Aorta (tissue), 5 donors: ENCODE results near the gene HEPACAM2. TPM values are rescaled to one million over a fixed set of nuclear protein-coding genes. Genes with fewer than 3 reads are reported as not detected.

Experiments used
- ATAC-seq: fragments of 200-7000 bp; cut with Tn5 transposase; one replicate; pipeline ENCODE4 v1.9.1; 2022; ENCODE audit warnings: moderate library complexity; ENCODE audit not compliant: low FRiP score
- DNase-seq, 2 donors: peaks; one replicate each; pipeline ENCODE4 v3.0.0-alpha.2; 2020
- H3K27ac ChIP-seq, 2 donors: one replicate each; pipeline ENCODE4 v1.5.1; 2013; ENCODE audit warnings: low read length in 2 of 2, mild to moderate bottlenecking in 2 of 2, moderate library complexity in 2 of 2, control low read depth in 1 of 2, inconsistent platforms in 1 of 2, low read depth in 1 of 2
- H3K27me3 ChIP-seq, 2 donors: one replicate each; pipeline ENCODE4 v1.6.1; 2013; ENCODE audit warnings: control low read depth in 1 of 2, low read length in 1 of 2, mild to moderate bottlenecking in 1 of 2, moderate library complexity in 1 of 2; ENCODE audit not compliant: insufficient read depth in 2 of 2, control insufficient read depth in 1 of 2
- H3K36me3 ChIP-seq, 2 donors: one replicate each; pipeline ENCODE4 v1.6.1; 2013; ENCODE audit warnings: control low read depth in 1 of 2, low read length in 1 of 2, mild to moderate bottlenecking in 1 of 2; ENCODE audit not compliant: insufficient read depth in 2 of 2, control insufficient read depth in 1 of 2
- H3K4me1 ChIP-seq, 2 donors: one replicate each; pipeline ENCODE4 v1.6.1; 2013; ENCODE audit warnings: low read length in 2 of 2, control low read depth in 1 of 2, mild to moderate bottlenecking in 1 of 2, moderate library complexity in 1 of 2; ENCODE audit not compliant: insufficient read depth in 2 of 2, control insufficient read depth in 1 of 2
- H3K4me3 ChIP-seq, 2 donors: one replicate each; pipeline ENCODE4 v1.5.1; 2013; ENCODE audit warnings: low read length in 2 of 2, control low read depth in 1 of 2, mild to moderate bottlenecking in 1 of 2
- H3K9me3 ChIP-seq: one replicate; pipeline ENCODE4 v1.6.1; 2013; ENCODE audit warnings: mild to moderate bottlenecking, low read length; ENCODE audit not compliant: control insufficient read depth
- WGBS, 2 donors: extraction: QIAGEN DNeasy Blood & Tissue Kit; methylation state at CpG; one replicate each; pipeline ENCODE4 v1.1.7; 2013; 5-methylcytosine and 5-hydroxymethylcytosine counted together
- intact Hi-C, 2 donors: fragments of 100-400 bp; cut with DNase I; formaldehyde crosslinking; loops; one replicate each; pipeline versions ENCODE4 v1.14.2 to v1.15.0; 2022
- polyA plus RNA-seq, 2 donors: library from polyadenylated mRNA; stranded (reverse); fragments of 200-250 nt; gene quantifications; one replicate each; pipeline ENCODE4 v1.2.3, GENCODE V29; 2013
- total RNA-seq, 2 donors: library from RNA; stranded (reverse); fragmentation: NEBNext Ultra II Directional; extraction: Animal tissue kit (Norgen Biotek cat#: 25700); gene quantifications; one replicate each; pipeline ENCODE4 v1.2.1, GENCODE V29; 2021
- donor health status: healthy with polysubstance abuse.
- donor health status: Bipolar disorder and iron deficiency.
- donor health status: DM: no; HTN: no; CAD: no.
- donor health status: DM: no; HTN: no; CAD: no.
- donor health status: DM: yes; HTN: yes; CAD: no.

The HEPACAM2 gene
- total and polyA plus RNA-seq, 4 donors: 0.28 to 2.9 TPM; not detected in 2

GRCh38 chr7:93238131-93238530, 11.9 kb upstream of the HEPACAM2 start:
- ATAC-seq: no peak
- H3K27ac ChIP-seq: no peak overlapping the region
- WGBS, 2 donors: 80 to 83% methylated on average over 4 of the region's 4 CpGs
- intact Hi-C loops: no loop called here
- no peak overlapping the region for H3K4me3 ChIP-seq
- H3K4me1 ChIP-seq: peaks cover 0 to 3% of the 10 kb centered on the region in 2 donors
- no peak for DNase-seq
- no peaks in the 10 kb centered on the region for H3K27me3 ChIP-seq
- H3K36me3 ChIP-seq: no peaks in the 10 kb centered on the region
- H3K9me3 ChIP-seq: no peaks in the 10 kb centered on the region

GRCh38 chr7:93235541-93235940, 9.3 kb upstream of the HEPACAM2 start:
- DNase-seq: no peak
- Histone ChIP-seq H3K36me3 (no peaks in the 10 kb centered on the region), H3K27me3 (no peaks in the 10 kb centered on the region), H3K4me3 (no peak overlapping the region), H3K27ac (no peak overlapping the region), H3K4me1 (peaks cover 0 to 3% of the 10 kb centered on the region in 2 donors), H3K9me3 (no peaks in the 10 kb centered on the region)
- intact Hi-C loops: no loop called here
- 74 to 88% methylated on average over 2 of the region's 2 CpGs for WGBS, 2 donors
- ATAC-seq: no peak

GRCh38 chr7:93232673-93233018, 6.4 kb upstream of the HEPACAM2 start:
- 0 to 1% methylated on average over 8 of the region's 8 CpGs for WGBS, 2 donors
- DNase-seq: no peak
- Histone ChIP-seq H3K27me3 (no peaks in the 10 kb centered on the region), H3K9me3 (no peaks in the 10 kb centered on the region), H3K36me3 (no peaks in the 10 kb centered on the region), H3K4me1 (peaks cover 0 to 3% of the 10 kb centered on the region in 2 donors), H3K27ac (no peak overlapping the region), H3K4me3 (peak overlapping the region; percentile 65 to 86)
- ATAC-seq: no peak
- intact Hi-C loops: no loop called here

- H3K27me3 ChIP-seq: no peaks in the 10 kb centered on the region
- peaks cover 0 to 3% of the 10 kb centered on the region in 2 donors for H3K4me1 ChIP-seq
- DNase-seq: peak; percentile 96 to 97
- H3K36me3 ChIP-seq: no peaks in the 10 kb centered on the region
- intact Hi-C loops: no loop called here
- no peaks in the 10 kb centered on the region for H3K9me3 ChIP-seq
- H3K4me3 ChIP-seq: peak within 1 kb of the TSS; percentile 86 to 98
- ATAC-seq: peak; percentile 100
- 1% methylated on average over 40 of the region's 40 CpGs for whole genome bisulfite sequencing, 2 donors
- no peak within 1 kb of the TSS for H3K27ac ChIP-seq
Observed at GRCh38 chr7:93231799-93232672, 5.8 kb upstream of the HEPACAM2 start, which contains the start of gene VPS50. Gene VPS50, plus strand, starts transcription at chr7:93232366. Its CDS starts 102 bp downstream, at chr7:93232468.

GRCh38 chr7:93231259-93231658, 5.0 kb upstream of the HEPACAM2 start:
- Histone ChIP-seq H3K36me3 (no peaks in the 10 kb centered on the region), H3K27me3 (no peaks in the 10 kb centered on the region), H3K4me3 (peak overlapping the region; percentile 86 to 98), H3K27ac (no peak overlapping the region), H3K9me3 (no peaks in the 10 kb centered on the region), H3K4me1 (peaks cover 0 to 3% of the 10 kb centered on the region in 2 donors)
- 53 to 59% methylated on average over 5 of the region's 5 CpGs for WGBS, 2 donors
- ATAC-seq (no peak), DNase-seq (no peak)
- intact Hi-C loops: no loop called here

- intact Hi-C loops: no loop called here
- no peaks in the 10 kb centered on the region for H3K36me3 ChIP-seq
- 0 to 2% methylated on average over 2 of the region's 2 CpGs for WGBS, 2 donors
- no peak overlapping the region for H3K4me3 ChIP-seq
- H3K4me1 ChIP-seq: no peaks in the 10 kb centered on the region
- H3K27me3 ChIP-seq: no peaks in the 10 kb centered on the region
- no peak overlapping the region for H3K27ac ChIP-seq
- no peaks in the 10 kb centered on the region for H3K9me3 ChIP-seq
- no peak for DNase-seq
- ATAC-seq: no peak
Observed at GRCh38 chr7:93228302-93228701, 2.0 kb upstream of the HEPACAM2 start.

- Histone ChIP-seq H3K4me1 (no peaks in the 10 kb centered on the region), H3K4me3 (no peak overlapping the region), H3K27me3 (peaks cover 0 to 2% of the 10 kb centered on the region in 2 donors), H3K36me3 (no peaks in the 10 kb centered on the region), H3K27ac (no peak overlapping the region), H3K9me3 (no peaks in the 10 kb centered on the region)
- WGBS, 2 donors: 52 to 57% methylated on average over 1 of the region's 1 CpG
- ATAC-seq (no peak), DNase-seq (no peak)
- intact Hi-C loops: no loop called here
Observed at GRCh38 chr7:93219868-93220267, 6.4 kb downstream of the HEPACAM2 start.

- H3K4me3 ChIP-seq: no peak overlapping the region
- no peaks in the 10 kb centered on the region for H3K9me3 ChIP-seq
- no peak overlapping the region for H3K27ac ChIP-seq
- H3K36me3 ChIP-seq: no peaks in the 10 kb centered on the region
- DNase-seq: no peak
- H3K4me1 ChIP-seq: no peaks in the 10 kb centered on the region
- ATAC-seq: no peak
- WGBS, 2 donors: 75 to 76% methylated on average over 10 of the region's 10 CpGs
- H3K27me3 ChIP-seq: peaks cover 0 to 2% of the 10 kb centered on the region in 2 donors
- intact Hi-C loops: no loop called here
Observed at GRCh38 chr7:93218997-93219827, 7.1 kb downstream of the HEPACAM2 start.
